Upper lobe of left lung (tissue), 6 donors: ENCODE measurements around the gene ANKS1A. TPM values are rescaled to one million over a fixed set of nuclear protein-coding genes. Genes with fewer than 3 reads are reported as not detected.
"Not testable (repeated sequence)": the region's sequence is repeated elsewhere in the genome, so short reads cannot be mapped to it uniquely, and the experiment has no call there.

Experiments
- ATAC-seq, 2 donors: fragments of 200-7000 bp; cut with Tn5 transposase; one replicate each; pipeline ENCODE4 v1.9.1; 2022; ENCODE audit warnings: mild to moderate bottlenecking in 2 of 2, moderate library complexity in 2 of 2; ENCODE audit not compliant: low FRiP score in 2 of 2
- DNase-seq, 2 donors: peaks; one replicate each; pipeline ENCODE4 v3.0.0-alpha.2; 2019 to 2020
- H3K27ac ChIP-seq, 4 donors: fragments of 200-600 bp; sonication (generic); one replicate each; pipeline ENCODE4 v1.5.1; 2016 to 2019
- H3K27me3 ChIP-seq, 4 donors: fragments of 200-600 bp; sonication (generic); one replicate each; pipeline ENCODE4 v1.5.1; 2017 to 2019
- H3K36me3 ChIP-seq, 4 donors: fragments of 200-600 bp; sonication (generic); one replicate each; pipeline ENCODE4 v1.5.1; 2016 to 2019
- H3K4me1 ChIP-seq, 4 donors: fragments of 200-600 bp; sonication (generic); one replicate each; pipeline ENCODE4 v1.5.1; 2018 to 2019
- H3K4me3 ChIP-seq, 4 donors: fragments of 200-600 bp; sonication (generic); one replicate each; pipeline ENCODE4 v1.5.1; 2017 to 2019; ENCODE audit warnings: mild to moderate bottlenecking in 2 of 4, moderate library complexity in 1 of 4
- H3K9me3 ChIP-seq, 4 donors: fragments of 200-600 bp; sonication (generic); one replicate each; pipeline ENCODE4 v1.5.1; 2018 to 2019
- CTCF ChIP-seq, 6 experiments: fragments of 450-650 bp in 4 of 6; fragments of 200-600 bp in 2 of 6; sonication (generic) in 2 of 6; IDR thresholded peaks; one replicate each; pipeline ENCODE4 v1.5.1; 2016 to 2019; ENCODE audit warnings: antibody characterized with exemption in 6 of 6
- EP300 ChIP-seq, 4 donors: sonication (generic); formaldehyde crosslinking; IDR thresholded peaks; one replicate each; pipeline ENCODE4 v1.5.1; 2017; ENCODE audit warnings: antibody characterized with exemption in 4 of 4, control low read depth in 2 of 4
- POLR2A ChIP-seq, 4 donors: fragments of 450-650 bp; IDR thresholded peaks; one replicate each; pipeline ENCODE4 v1.5.1; 2016 to 2017; ENCODE audit warnings: antibody characterized with exemption in 4 of 4, mild to moderate bottlenecking in 2 of 4
- POLR2AphosphoS5 ChIP-seq, 2 donors: sonication (generic); formaldehyde crosslinking; IDR thresholded peaks; one replicate each; pipeline ENCODE4 v1.5.1; 2017; ENCODE audit warnings: antibody characterized with exemption in 2 of 2
- WGBS, 2 donors: methylation state at CpG; one replicate each; pipeline ENCODE4 v1.1.5; 2017 to 2018; 5-methylcytosine and 5-hydroxymethylcytosine counted together
- total RNA-seq, 6 donors: library from RNA; depleted of rRNA in 4 of 6; stranded (reverse); fragments of >200 nt in 4 of 6; gene quantifications; one replicate each; pipeline versions ENCODE4 v1.1.0 to v1.2.1, GENCODE V29; 2016 to 2021
- donor health status: DM: no; HTN: no; CAD: no; lungs with moderate emphysema.
- donor health status: DM: no; HTN: yes; CAD: no; lungs with severe emphysema.

Gene ANKS1A
- total RNA-seq, 6 donors from 2014 or later: 47.2 to 85.3 (median 53.5) TPM

GRCh38 chr6:34877869-34878485 is 11.1 kb upstream of the ANKS1A start:
- WGBS, 2 donors: 96 to 98% methylated on average over 5 of the region's 5 CpGs
- Histone ChIP-seq H3K9me3 (no peaks in the 10 kb centered on the region), H3K27me3 (no peaks in the 10 kb centered on the region), H3K4me1 (no peaks in the 10 kb centered on the region), H3K27ac (no peak overlapping the region), H3K4me3 (no peak overlapping the region), H3K36me3 (peaks cover 4 to 93% (median 41%) of the 10 kb centered on the region in 4 donors)
- TF ChIP-seq EP300 (IDR thresholded peaks at IDR 0.05): no peak
- TF ChIP-seq POLR2A (IDR thresholded peaks at IDR 0.05): no peak
- no peak for TF ChIP-seq POLR2AphosphoS5 (IDR thresholded peaks at IDR 0.05)
- TF ChIP-seq CTCF (IDR thresholded peaks at IDR 0.05): no peak
- no peak for DNase-seq
- no peak for ATAC-seq

GRCh38 chr6:34884073-34884472 is 5.0 kb upstream of the ANKS1A start:
- H3K27me3 ChIP-seq, ATAC-seq, H3K9me3 ChIP-seq, H3K27ac ChIP-seq, DNase-seq, H3K4me3 ChIP-seq: not testable (repeated sequence)
- WGBS, 2 donors: 89 to 95% methylated on average over 1 of the region's 1 CpG
- Histone ChIP-seq H3K4me1 (peaks cover 10 to 21% (median 16%) of the 10 kb centered on the region in 4 donors), H3K36me3 (peaks cover 0 to 35% (median 16%) of the 10 kb centered on the region in 4 donors)

GRCh38 chr6:34884996-34885395 is 4.1 kb upstream of the ANKS1A start:
- WGBS, 2 donors: 91 to 100% methylated on average over 2 of the region's 2 CpGs
- no peak overlapping the region for H3K27ac ChIP-seq
- DNase-seq (no peak), ATAC-seq (no peak)
- peaks cover 0 to 26% (median 11%) of the 10 kb centered on the region in 4 donors for H3K36me3 ChIP-seq
- no peak overlapping the region for H3K4me3 ChIP-seq
- TF ChIP-seq POLR2AphosphoS5 (IDR thresholded peaks at IDR 0.05) (no peak), CTCF (IDR thresholded peaks at IDR 0.05) (no peak), POLR2A (IDR thresholded peaks at IDR 0.05) (no peak), EP300 (IDR thresholded peaks at IDR 0.05) (no peak)
- no peaks in the 10 kb centered on the region for H3K9me3 ChIP-seq
- H3K27me3 ChIP-seq: no peaks in the 10 kb centered on the region
- peaks cover 10 to 25% (median 17%) of the 10 kb centered on the region in 4 donors for H3K4me1 ChIP-seq

GRCh38 chr6:34885837-34886236 is 3.2 kb upstream of the ANKS1A start:
- H3K9me3 ChIP-seq, H3K4me3 ChIP-seq, H3K27ac ChIP-seq, H3K27me3 ChIP-seq, DNase-seq, ATAC-seq: not testable (repeated sequence)
- Histone ChIP-seq H3K36me3 (peaks cover 0 to 19% (median 8%) of the 10 kb centered on the region in 4 donors), H3K4me1 (peaks cover 18 to 33% (median 22%) of the 10 kb centered on the region in 4 donors)
- 91 to 93% methylated on average over 15 of the region's 15 CpGs for WGBS, 2 donors

- WGBS, 2 donors: 1% methylated on average over 23 to 37 of the region's 43 CpGs
- Histone ChIP-seq H3K9me3 (no peaks in the 10 kb centered on the region), H3K27ac (peak within 1 kb of the TSS; percentile 86 to 93 (median 90)), H3K4me3 (peak within 1 kb of the TSS; percentile 87 to 94 (median 91)), H3K27me3 (no peaks in the 10 kb centered on the region), H3K4me1 (peaks cover 29 to 54% (median 32%) of the 10 kb centered on the region in 4 donors), H3K36me3 (no peaks in the 10 kb centered on the region)
- TF ChIP-seq POLR2AphosphoS5 (IDR thresholded peaks at IDR 0.05) (peak; percentile 96 to 98), EP300 (IDR thresholded peaks at IDR 0.05) (peak in 1 of 4 donors; percentile 70), CTCF (IDR thresholded peaks at IDR 0.05) (no peak), POLR2A (IDR thresholded peaks at IDR 0.05) (peak in 3 of 4 donors; percentile 51 to 83 (median 81))
- DNase-seq (peak; percentile 87 to 95), ATAC-seq (peak; percentile 96)
These were observed 1.1 kb upstream of the ANKS1A start, which contains the start of gene TAF11 for GRCh38 chr6:34887753-34888513. TAF11 (minus strand) TSS chr6:34888042; CDS start chr6:34887957, 85 bp downstream.
